NK-92 (cell line): ENCODE results near the gene ARHGEF19.
A peak's percentile ranks its signal among the peaks of the same experiment; 100 is the strongest.
"Not testable (repeated sequence)": the region's sequence is repeated elsewhere in the genome, so short reads cannot be mapped to it uniquely, and the experiment has no call there.

Experiments used
- DNase-seq: peaks from one replicate; lab custom pipeline; 2025; ENCODE audit not compliant: unreplicated experiment; lab: John Stamatoyannopoulos, UW

ARHGEF19 gene

DNA sequence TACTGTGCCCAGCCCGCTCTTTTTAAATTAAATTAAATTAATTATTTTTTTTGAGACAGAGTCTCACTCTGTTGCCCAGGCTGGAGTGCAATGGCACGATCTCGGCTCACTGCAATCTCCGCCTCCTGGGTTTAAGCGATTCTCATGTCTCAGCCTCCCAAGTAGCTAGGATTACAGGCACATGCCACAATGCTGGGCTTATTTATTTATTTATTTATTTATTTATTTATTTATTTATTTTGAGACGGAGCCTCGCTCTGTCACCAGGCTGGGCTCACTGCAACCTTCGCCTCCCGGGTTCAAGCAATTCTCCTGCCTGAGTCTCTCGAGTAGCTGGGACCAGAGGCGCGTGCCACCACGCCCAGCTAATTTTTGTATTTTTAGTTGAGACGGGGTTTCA is 10.3 kb upstream of the ARHGEF19 start:
- not testable (repeated sequence) for DNase-seq

DNA sequence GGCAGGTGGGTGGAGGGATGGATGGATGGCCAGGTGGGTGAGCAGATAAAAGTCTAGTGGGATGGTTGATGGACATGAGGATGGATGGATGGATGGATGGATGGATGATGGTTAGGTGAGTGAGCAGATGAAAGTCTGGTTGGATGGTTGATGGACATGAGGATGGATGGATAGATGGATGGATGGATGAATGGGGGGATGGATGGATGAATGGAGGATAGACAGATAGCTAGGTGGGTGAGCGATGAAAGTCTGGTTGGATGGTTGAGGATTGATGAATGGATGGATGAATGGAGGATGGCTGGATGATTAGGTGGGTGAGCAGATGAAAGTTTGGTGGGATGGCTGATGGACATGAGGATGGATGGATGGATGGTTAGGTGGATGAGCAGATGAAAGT is 9.0 kb upstream of the ARHGEF19 start:
- no peak for DNase-seq

DNA sequence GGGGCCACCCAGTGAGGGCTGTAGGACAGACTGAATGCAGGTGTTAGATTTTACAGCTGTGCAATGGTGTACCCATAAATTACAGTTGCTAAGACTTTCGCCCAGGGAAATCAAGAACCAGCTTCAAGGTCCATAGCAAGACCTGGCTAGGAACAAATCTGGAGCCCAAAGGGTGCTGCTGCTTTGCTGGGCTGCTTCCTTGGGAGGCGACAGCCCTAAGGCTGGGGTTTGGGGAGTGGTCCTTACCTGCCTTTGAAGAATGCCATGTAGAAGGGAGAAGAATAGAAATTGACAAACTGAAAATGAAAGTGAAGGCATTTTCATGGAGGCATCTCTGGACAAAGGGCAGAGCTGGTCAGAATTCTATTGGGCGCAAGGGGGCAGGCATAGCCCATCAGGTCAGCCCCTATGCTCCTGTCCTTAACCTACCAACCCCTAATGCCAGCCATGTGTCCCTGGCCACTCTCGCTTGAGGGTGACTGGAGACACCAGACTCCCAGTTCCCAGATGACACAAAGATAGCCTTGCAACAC is 7.6 kb upstream of the ARHGEF19 start:
- no peak for DNase-seq

- no peak for DNase-seq
These were observed 6.2 kb upstream of the ARHGEF19 start for GRCh38 chr1:16218674-16219071.

DNA sequence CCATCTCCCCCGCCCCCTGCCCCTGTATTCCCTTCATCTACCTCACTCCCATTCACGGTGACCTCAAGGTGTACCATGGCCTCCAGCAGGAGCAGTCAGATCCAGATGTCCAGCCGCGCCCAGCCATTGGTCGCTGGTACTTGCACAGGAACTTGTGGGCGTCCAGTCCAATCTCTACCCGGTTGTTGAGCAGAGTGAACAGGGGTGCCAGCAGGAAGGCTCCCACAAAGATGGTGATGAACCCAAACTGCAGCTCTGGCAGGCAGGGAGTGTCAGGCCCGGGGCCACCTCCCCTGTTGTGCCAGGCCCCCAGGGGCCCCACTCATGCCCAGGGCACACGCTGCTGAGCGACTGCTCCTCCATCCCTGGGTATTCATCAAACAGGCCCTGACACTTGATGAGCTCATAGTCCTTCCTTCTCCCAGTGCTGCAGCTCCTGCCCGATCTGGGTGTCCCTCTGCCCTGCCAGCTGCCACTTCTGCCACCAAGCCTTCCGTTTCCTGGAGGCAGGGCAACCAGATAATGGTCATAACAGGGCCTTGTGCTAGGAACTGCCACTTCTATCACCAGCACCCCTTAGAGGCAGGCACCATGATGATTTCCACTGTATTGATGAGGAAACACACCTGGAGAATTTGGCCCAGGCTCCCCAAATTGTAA is 5.7 kb upstream of the ARHGEF19 start:
- no peak for DNase-seq

- DNase-seq, result peak; percentile 49
These were observed 4.8 kb upstream of the ARHGEF19 start for GRCh38 chr1:16217061-16217785.

- no peak for DNase-seq
These were observed 3.7 kb upstream of the ARHGEF19 start for GRCh38 chr1:16215882-16216753.

DNA sequence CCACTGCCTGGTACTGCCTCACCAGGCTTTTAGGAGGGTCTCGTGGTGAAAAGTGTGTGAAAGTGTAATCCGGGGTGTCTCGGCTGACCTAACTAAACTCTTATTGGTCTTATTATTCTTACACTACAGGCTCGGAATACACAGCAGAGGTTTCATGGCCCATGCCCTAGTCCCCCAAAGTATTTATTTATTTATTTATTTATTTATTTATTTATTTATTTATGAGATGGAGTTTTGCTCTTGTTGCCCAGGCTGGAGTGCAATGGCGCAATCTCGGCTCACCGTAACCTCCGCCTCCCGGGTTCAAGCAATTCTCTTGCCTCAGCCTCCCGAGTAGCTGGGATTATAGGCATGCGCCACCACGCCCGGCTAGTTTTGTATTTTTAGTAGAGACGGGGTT is 2.8 kb upstream of the ARHGEF19 start:
- DNase-seq, result not testable (repeated sequence)

DNA sequence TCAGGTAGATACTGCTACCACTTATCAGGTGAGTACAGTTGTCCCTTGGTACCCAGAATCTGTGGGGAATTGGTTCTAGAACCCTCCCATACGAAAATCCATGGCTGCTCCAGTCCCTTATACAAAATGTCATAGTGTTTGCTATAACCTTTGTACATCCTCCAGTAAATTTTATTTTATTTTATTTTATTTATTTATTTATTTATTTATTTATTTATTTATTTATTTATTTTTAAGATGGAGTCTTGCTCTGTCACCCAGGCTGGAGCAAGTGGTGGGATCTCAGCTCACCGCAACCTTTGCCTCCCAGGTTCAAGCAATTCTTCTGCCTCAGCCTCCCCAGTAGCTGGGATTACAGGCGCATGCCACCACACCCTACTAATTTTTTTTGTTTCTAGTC is 1.1 kb upstream of the ARHGEF19 start:
- not testable (repeated sequence) for DNase-seq

- DNase-seq, result no peak
These were observed 561 bp upstream of the ARHGEF19 start for GRCh38 chr1:16213013-16213412.

DNA sequence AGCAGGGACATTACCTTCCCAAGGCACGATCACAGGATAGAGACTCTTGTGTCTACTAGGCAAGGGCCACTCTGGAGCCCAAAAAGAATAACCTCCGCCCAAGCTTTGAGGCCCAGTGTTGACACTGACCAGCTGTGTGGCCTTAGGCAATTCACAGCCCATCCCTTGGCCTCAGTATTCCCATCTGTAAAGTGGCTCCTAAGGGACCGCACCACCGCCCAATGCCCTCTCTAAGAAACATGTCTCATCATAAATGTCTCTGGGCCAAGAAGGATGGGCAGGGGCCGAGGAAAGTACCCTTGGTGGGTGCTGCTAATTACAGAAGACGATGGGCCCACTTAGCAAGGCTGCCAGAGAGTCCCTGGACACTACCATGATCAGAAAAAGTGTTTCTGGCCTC is 628 bp downstream of the ARHGEF19 start:
- no peak for DNase-seq

DNA sequence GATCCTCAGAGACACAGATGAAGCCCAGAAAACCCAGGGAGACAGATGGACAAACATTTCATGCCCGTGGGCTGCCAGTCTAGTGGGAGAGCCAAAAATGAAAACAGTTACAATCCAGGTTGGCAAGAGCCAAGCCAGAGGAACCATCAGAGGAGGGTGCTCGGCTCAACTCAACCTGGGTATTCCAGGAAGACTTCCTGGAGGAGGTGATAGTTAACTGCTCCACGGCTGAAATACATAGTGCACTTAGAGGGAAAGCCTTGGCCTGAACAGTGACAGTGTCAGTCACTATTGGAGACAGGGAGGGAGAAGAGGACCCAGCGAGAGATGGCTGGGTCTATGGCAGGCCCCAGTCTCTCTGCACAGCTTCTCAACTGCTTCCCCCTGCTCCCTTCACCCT is 1.9 kb downstream of the ARHGEF19 start:
- no peak for DNase-seq

- no peak for DNase-seq
These were observed 2.5 kb downstream of the ARHGEF19 start for GRCh38 chr1:16209847-16210407.

DNA sequence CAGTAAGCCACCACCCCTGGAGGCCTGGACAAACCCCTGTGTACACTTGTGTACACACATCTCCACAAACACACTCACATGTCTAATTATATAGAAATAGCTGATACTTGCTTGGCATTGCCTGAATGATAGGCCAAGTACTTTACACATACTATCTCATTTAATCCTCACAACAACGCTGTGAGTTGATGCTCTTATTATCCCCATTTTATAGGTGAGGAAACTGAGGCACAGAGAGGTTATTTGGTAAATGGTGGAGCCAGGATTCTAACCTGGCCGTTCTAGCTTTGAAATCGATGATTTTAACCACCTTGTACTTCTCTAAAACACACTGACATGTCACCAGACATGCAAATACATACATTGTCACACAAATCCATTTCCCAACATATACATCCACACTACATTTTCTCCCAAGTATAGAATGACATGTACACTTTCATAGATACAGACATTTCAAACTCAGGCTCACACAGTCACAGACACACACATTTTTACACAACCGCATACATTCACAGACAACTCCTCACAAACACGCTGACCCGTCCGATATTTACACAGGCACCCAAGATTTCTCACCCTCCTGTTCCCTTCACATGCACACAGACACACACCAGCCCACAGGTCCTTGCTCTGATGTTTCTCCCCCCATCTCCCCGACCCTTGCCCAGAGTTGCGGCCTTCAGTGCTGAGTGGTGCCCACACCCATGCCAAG is 3.2 kb downstream of the ARHGEF19 start:
- DNase-seq, result no peak

DNA sequence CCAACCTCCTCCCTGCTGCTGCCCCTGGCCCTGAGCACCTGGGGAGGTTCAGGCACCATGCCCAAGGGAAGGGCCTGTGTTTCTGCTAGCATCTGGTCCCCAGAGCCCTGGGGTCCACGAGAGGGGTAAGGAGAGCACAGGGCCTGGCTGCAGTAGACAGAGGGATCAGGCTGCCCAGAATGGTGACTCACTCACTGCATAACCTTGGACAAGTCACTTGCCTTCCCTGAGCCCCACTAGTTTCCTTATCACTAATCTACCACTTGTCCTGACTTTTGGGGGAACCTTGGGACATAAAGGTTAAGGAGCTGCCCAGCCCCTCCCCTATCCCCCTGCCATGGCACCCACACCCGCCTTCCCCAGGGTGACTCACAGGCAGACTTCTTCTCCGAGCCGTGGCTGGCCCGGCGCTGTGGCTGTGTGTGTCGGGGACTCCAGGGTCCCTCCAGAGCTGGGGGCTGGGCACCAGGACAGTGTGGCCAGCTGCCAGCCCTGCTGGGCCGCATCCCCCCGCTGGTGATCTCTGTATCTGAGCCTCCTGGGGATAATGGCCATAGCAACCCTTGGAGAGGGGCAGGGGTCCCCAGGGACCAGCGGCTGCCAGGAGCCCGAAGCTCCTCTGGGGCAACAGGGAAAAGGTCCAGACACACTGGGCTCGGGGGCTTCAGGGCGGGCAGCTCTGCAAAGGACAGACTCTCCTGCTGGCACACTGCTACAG is 4.0 kb downstream of the ARHGEF19 start:
- no peak for DNase-seq

DNA sequence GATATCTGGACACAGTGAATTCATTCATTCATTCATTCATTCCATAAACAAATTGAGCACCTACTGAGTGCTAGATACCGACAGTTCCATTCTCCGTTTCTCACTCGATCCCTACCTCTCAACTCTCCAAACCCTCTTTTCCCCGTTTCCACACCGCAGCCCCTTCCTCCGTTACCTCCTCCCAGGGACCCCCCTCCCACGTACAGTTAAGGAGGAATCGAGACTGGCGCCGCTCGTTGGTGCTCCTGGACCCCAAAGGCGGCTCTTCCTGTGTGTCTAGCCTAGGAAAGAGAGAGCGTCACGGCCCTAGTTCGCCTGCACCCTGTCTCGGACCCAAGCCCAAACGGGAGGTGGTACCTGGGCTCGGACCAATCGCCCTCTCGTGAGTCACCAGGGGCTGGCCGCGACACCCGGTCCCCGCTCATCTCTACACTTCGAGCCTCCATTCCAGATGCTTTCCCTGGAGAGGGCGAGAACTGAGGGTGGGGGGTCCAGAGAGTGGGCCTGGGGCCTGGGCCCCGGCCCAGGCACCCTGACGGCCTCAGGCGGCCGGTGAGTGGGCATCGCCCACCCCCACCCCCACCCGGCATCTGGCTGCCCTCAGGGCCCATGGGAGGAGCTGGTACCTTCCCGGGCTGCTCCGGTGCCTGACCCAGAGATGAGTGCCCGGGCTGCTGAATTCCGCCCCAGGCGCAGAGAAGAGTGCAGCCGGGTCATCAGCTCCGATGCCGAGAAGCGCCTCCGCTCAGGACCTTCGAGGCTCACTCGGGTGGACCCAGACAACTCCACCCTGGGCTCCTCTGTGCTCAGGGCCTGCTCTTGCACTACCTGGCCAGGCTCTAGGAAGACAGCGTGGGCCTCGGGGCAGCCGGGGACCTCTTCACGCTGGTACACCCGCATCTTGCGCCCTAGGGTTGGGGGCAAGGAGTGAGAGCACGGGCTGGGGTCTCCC is 4.9 kb downstream of the ARHGEF19 start:
- DNase-seq, result no peak

DNA sequence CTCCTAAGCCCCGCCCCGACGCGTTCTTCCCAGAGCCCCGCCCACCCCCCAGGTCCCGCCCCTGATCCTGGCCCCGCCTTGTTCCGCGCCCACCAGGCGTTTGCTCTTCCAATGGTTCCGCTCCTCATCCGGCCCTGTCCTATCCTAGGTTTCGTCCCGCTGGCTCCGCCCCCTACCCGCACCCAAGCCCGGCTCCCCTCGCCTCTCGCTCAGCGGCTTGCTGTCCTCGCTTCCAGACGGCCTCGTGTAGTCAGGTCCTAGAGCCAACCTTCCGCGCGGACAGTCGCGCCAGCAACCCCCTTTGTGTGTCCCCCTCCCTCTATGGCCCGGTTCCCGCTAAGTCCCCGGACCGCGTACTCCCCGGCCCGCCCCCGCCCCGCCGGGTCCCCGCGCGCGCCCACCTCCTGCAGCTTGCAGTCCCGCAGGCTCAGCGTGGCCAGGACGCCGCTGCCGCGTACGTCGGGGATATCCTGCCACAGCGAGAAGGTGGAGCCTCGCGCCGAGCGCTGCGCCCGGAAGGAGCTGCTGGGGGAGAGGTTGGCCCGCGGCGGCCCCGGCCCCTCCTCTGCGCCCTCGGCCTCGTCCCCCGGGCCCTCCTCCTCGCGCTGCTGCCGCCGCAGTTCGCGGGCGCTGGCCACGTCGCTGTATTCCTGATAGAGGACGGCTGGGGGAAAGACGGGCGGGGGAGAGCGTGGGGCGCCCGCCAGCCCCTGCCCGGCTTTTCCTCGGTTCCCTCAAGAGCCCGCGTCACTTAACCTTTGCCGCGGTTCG is 5.7 kb downstream of the ARHGEF19 start:
- peak; percentile 24 for DNase-seq

- DNase-seq, result no peak
These were observed 6.4 kb downstream of the ARHGEF19 start for GRCh38 chr1:16205891-16206546.
